Measurements from ENCODE around the gene SEPHS1.
"Not testable (repeated sequence)": the region's sequence is repeated elsewhere in the genome, so short reads cannot be mapped to it uniquely, and the experiment has no call there.

The SEPHS1 gene

DNA sequence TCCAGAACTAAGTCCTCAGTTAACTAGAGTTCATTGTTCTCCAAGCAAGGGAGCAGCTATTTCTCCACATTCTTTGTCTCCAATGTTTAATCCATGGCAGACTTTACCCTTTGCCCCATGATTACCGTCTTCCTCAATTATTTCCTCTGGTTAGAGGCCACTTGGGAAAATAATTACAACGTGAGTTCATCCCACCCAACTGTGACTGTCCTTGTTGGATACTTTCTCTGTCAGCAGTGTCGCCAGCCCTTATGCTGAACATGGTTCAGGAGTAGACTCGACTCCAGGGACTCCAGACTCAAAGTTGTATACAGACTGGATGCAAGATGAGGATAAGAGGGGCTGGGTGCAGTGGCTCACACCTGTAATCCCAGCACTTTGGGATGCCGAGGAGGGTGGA, 17.1 kb upstream of the SEPHS1 start:
- in situ Hi-C loops (cut with MboI; ENCODE audit: low sequenced_read_pairs) = no loop called here

DNA sequence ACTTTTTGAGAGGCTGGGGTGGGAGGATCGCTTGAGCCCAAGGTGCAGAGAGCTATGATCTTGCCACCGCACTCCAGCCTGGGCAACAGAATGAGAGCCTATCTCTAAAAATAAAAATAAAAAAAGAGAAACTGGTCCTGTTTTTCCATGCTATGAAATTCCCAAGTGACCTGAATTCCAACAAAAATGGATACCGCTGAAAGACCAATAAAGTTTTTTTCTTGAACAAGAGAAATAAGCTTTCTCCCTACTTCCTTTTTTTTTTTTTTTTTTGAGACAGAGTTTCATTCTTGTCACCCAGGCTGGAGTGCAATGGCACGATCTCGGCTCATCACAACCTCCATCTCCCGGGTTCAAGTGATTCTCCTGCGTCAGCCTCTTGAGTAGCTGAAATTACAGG, 12.5 kb upstream of the SEPHS1 start:
- in situ Hi-C loops (cut with MboI; ENCODE audit: low sequenced_read_pairs) = no loop called here

DNA sequence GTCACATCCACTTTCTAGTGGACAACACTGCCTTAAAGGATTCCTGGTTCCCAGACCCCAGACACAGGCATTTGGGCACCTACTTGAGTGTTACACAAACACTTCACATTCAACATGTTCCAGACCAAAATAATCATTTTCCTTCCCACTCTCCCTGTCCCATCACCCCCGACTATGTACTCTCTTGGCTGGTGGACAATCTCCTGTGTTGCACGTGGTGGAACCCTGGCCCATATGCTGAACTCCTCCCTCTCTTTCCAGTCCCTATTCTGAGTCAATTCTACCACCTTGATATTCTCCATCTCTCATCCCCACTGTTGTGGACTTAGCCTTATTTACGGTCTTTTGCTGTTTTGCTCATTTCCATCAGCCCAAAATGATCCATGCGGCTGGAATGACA, 8.3 kb upstream of the SEPHS1 start:
- in situ Hi-C loops (cut with MboI; ENCODE audit: low sequenced_read_pairs) = no loop called here

DNA sequence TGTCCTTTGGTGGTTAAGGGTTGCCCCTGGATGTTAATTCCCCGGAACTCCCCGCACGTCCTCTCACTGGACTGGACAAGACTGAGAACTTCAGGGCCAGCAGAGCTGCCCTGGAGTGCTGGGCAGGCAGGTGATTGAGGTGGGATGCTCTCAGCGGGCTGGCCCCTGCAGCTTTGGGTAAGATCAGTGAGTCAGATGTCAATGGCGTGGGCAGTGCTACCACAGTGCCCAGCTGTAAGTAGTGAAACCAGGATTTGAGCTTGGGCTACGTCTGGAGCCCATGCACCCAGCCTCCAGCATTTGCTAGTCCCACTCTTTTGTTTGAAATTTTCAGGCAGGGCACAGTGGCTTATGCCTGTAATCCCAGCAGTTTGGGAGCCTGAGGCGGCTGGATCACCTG, 6.7 kb upstream of the SEPHS1 start:
- in situ Hi-C loops (cut with MboI; ENCODE audit: low sequenced_read_pairs) = no loop called here

DNA sequence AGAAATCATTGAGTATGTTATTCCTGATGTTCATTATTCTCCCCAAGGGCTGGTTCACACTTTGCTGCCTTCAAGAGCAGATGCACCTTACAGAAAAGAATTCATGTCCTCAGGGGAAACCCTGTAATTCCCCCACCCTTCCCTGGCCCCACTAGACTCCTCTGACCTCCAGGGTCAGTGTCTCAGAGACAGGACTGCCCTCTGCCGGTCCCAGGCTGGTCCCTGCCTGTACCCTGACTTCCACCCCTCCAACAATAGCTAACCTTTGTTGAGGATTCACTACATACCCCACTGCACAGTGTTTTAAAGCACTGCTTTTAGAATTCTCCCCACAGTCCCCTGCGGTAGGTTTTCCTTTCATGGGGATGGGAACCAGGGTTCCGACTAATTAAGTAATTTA, 4.4 kb upstream of the SEPHS1 start:
- in situ Hi-C loops (cut with MboI; ENCODE audit: low sequenced_read_pairs) = no loop called here

DNA sequence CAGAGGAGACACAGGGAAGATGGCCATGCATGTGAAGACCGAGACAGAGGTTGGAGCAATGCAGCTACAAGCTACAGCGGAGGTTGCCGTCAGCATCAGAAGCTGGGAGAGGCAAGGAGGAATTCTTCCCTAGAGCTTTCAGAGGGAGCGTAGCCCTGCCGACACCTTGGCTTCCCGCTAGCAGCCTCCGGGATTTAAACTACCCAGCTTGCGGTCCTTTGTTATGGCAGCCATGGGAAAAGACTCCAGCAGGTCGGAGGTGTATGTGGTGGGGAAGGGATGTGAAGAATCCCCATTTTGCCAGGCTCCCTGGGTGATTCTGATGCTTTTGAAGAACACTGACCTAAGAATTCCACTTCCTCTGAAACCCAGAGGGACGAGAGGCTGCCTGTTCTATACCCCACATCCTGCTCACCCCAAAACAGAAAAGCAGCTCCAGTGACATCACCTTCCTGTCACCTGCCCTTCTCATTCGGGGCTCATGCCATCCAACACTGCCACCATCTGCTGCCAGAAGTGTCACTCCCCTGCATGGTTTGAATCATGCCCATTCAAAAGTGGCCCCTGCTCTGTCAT, 3.3 kb upstream of the SEPHS1 start:
- in situ Hi-C loops (cut with MboI; ENCODE audit: low sequenced_read_pairs) = no loop called here

DNA sequence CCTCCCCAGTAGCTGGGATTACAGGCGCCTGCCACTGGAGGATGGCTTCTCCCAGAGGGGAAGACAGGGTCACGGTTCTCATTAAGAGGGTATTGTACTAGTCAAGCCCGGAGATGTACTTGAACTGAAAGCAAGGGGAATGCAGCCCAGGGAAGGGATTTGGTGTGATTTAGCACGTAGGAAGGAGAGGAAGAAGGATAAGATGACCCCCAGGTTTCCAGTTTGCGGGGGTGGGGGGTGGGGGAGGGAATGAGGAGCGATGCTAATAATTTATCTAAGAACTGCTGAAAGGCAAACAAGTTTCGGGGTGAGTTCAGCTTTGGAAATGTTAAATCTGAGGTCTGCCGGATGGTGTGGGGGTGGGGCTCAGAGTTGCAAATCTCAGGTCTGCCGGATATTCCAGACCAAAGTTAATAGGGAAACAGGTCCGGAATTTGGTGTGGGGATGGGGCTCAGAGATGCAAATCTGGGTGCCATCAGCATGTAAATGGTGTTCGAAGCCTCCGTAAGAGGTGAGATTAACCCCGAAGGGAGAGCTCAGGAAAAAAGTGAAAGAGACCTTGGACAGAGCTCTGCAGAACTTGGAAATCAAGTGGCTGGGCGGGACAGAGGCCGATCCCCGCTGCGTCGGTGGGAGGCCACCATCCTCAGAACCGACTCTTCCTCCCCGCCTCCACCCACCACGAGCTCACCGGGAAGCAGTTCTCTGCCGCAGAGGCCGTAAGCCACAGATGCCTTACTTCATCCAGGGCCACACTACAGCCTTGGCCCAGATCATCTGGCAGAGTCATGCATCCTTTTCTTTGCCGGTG, 1.6 kb upstream of the SEPHS1 start:
- in situ Hi-C loops (cut with MboI; ENCODE audit: low sequenced_read_pairs) = no loop called here

DNA sequence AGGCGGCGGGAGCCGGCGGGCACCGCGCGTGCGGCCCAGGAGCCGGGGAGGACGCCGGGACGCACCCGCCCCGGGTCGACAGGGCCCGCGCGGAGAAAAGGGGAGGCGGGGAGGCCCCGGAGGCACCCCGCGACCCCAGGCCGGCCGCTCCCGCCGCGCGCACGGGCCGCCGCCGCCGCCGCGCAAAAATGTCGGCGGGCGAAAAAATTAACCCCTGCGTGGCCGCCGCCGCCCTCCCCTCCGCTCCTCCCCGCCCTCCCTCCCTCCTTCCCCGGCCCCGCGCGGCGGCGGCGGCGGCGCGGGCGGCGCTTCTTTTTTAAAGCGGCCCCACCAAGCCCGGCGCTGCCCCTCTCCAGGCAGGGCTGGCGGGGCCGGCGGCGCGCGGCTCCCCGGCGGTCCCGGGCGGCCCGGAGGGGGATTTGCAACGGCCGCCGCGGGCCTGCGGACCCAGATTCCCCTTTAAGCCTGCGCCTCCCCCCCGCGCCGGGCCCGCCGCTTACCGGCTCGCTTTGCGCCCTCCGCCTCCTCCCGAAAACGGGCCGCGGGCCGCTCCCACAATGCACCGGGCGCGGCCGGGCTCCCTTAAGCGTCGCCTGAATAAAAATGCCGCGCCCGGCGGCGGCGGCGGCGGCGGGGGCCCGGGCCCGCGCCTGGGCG, 465 bp downstream of the SEPHS1 start:
- in situ Hi-C loops (cut with MboI; ENCODE audit: low sequenced_read_pairs) = no loop called here

DNA sequence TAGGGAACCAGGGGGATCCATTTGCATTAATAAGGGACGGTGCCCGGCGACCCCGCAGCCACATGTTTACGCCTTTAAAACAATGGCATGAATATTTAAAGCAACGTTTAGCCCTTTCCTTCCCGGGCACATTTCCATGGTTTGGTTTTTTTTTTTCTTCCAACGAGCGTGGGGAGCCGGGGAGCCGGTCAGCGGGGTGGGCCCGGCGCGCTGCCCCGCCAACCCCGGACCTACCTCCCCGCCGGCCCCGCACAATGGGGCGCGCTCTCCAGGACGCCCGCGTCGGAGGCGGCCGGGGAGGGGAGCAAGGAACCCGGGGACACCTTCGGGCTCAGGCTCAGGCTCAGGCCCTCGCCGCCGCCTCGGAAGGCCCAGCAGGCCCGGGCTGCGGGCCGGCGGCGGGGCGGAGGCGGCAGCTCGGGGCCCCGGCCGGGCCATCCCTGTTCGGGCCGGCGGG, 1.0 kb downstream of the SEPHS1 start:
- in situ Hi-C loops (cut with MboI; ENCODE audit: low sequenced_read_pairs) = no loop called here

DNA sequence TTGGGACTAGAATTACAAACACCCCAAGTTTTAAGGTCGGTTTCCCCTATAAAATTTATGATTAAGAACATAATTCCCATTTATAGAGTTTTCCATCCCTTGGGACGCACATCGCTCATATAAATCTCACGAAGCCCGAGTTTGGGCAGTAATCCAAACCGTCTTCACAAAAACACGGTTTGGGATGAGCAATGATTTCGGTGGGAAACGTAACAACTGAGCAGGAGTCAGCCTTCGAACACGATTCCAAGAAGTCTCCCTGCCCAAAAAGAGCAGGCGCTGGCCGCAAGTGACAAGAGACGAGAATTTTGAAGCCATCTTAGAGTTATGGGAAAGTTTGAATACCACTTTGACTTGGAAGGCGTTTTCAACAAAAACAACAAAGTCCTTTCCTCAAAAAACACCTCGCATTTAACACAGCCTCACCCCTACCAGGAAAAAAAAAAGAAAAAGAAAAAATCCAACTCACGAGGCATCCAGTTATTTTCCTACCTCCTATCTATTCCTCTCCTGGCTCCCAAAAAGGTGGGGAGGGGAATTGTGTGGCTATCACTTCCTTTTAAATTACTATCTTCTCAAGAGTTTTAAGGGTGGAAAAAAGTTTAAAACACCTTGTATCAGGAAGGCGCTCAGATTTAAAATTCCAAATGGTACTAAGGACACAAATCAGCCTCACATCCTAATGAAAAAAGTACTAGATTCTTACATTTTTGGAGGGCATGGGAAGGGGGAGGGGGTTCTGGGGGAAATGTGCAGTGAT, 1.6 kb downstream of the SEPHS1 start:
- in situ Hi-C loops (cut with MboI; ENCODE audit: low sequenced_read_pairs) = no loop called here

DNA sequence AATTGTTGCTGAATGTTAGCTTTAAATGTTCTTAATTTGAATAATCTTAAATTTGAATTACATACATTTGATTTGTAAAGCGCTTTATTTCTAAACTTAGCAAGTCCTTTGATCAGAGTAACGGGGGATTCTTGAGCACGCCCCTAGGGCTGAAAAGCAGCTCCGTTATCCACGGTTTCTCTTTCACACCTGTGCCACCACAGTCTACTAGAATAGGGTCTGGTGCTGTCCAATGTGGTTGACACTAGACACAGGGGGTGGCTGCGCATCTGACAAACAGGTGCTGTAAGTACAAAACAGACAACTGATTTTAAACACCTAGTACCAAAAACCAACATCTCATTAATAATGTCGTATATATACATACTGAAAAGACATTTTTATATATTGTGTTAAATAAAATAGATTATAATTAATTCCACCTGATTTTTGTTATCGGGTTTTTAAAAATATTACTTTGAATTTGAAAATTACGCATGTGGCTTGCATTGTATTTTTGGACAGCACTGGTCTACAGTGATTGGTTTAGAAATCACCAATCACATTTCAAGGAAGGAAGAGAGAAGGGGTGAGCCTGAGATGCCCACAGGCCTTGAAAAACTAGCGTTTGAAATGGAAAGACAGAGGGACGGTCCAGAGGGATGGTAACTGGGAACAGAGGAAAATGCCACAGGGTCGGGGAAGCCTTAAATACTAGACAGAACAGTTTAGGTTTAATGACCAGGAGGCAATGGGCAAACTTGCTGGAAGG, 7.3 kb downstream of the SEPHS1 start:
- in situ Hi-C loops (cut with MboI; ENCODE audit: low sequenced_read_pairs) = no loop called here

DNA sequence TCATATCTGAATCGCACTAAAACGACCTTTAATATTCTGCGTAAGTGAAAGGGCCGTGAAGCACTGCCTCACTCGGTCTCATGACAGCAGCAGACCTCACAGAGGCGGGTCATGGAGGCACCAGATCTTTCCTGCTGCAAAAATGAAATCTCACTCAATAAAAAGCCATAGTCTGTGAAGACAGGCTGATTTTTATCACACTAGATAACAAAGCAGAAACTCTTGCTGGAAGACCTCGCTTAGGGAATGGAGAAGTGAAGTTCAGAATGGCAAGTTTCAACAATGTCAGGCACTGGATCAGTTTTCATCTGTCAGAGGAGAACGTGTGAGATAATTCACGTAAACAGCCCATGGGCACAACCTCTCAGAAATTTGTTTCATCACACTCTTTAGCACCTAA, 8.0 kb downstream of the SEPHS1 start:
- in situ Hi-C loops (cut with MboI; ENCODE audit: low sequenced_read_pairs) = no loop called here

DNA sequence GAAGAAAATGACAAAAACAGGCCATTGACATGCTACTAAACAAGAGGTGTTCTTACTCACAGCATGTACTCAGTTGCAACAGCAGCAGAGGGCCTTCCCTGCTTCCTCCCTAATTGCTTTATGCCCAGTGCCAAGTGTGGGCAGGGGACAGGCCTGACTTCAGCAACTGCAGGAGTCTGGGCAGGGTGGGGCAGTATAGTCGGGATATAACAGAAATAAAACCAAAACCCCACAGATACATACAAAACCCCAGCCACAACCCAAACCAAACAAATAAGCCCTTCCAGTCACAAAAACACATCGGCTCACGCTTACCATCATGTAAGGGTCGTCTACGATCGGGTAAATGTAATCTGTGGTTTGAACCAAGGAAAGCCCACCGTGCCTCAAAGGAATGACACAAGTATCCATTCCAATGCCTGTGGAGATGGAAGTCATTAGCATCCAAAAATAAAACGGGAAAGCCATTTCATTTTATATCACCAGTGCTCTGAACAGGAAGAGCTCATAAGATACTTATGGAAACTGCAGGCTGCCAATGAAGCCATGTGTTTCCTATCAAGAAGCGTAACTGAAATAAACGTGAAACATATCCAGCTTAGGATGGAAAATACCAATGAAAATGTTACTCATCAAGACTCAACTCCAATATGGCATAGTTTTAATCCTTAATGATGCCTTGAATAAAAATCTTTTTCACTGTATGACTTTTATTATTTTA, 9.5 kb downstream of the SEPHS1 start:
- in situ Hi-C loops (cut with MboI; ENCODE audit: low sequenced_read_pairs) = no loop called here

DNA sequence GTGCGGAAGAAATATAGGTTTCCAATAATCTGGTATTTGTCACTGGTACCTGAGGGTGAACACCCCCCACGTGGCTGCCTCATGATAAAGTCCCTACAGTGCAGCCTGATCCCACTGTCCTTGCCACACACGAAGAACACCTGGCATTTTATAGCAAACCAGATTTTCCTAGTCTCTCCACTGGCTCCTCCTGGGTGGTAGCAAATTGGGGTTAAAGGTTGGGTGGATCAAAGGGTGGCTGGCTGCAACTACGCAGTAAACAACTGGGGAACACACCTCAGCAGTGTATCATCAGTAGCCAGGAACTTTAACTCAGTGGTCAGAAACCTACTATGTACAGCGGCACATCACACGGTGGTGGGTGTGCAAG, 10.3 kb downstream of the SEPHS1 start:
- in situ Hi-C loops (cut with MboI; ENCODE audit: low sequenced_read_pairs) = no loop called here

DNA sequence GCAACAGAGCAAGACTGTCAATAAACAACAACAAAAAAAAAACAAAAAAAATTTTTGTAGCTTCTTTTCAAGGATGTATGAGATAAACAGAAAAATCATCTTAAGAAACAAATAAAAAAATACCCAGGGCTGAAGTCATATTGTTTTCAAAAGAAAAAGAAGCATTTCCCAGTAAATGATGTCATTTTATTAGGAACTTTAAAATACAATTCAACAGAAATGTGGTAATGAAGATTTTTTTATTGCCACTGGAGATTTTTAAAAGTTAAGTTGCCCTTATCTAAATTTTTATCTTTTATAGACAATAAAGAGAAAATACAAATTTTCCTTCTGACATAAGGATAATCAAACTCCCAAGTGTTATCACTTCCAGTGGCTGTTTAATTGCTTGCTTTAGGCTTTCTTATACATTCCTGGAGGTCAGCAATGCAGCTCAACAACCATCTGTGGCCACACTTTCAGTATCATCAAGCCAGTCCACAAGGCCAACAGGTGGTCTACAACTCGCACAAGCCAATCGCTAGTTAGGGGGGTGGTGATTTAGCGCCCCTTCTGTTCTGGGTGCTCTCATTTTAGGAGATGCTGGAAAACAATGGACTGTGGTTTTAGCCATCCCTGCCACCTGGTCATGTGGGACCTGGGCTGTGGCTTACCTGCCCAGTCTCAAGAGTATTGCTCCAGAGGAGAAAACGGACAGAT, 10.8 kb downstream of the SEPHS1 start:
- in situ Hi-C loops (cut with MboI; ENCODE audit: low sequenced_read_pairs) = no loop called here

DNA sequence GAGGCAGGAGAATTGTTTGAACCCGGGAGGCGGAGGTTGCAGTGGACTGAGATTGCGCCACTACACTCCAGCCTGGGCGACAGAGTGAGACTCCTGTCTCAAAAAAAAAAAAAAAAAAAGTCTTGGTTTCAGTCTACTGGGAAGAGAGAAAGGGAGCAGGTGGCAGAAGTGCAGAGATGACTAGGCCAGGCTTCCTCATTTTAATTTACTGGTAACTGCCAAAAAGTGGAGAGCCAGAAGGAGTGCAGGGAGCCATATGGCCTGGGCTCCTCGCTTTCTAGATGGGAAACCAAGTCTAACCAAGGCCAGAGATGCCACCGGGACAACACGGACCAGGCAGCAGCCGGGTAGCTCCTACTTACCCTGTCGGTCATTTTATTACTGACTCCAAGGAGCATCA, 12.2 kb downstream of the SEPHS1 start:
- in situ Hi-C loops (cut with MboI; ENCODE audit: low sequenced_read_pairs) = no loop called here

DNA sequence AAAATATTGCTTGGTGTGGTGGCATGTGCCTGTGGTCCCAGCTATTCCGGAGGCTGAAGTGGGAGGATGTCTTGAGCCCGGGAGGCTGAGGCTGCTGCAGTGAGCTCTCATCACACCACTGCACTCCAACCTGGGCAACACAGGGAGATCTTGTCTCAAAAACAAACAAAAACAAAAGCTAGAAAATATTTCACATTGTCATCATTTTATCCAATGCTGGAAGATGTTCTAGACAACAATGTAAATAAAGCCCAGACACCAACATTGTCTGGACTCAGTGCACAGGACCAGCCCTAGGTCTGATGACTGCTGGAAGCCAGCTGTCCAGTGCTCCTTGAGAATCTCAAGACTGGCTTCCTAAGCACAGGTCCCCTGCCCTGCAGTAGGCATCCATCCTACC, 13.5 kb downstream of the SEPHS1 start:
- in situ Hi-C loops (cut with MboI; ENCODE audit: low sequenced_read_pairs) = no loop called here

DNA sequence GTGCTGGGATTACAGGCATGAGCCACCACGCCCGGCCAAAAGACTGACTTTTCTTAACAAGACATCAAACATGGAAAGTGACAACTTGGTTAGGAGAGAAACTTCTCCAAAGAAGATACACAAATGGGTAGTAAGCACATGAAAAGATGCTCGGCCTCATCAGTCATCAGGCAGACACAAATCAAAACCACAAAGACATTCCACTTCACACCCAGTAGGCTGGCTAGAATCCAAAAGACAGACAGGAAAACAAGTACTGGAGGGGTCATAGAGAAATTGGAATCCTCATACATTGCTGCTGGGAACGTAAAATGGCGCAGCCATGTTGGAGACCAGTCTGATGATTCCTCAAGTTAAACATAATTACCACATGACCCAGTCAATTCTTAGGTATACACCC, 16.4 kb downstream of the SEPHS1 start:
- in situ Hi-C loops (cut with MboI; ENCODE audit: low sequenced_read_pairs) = no loop called here

DNA sequence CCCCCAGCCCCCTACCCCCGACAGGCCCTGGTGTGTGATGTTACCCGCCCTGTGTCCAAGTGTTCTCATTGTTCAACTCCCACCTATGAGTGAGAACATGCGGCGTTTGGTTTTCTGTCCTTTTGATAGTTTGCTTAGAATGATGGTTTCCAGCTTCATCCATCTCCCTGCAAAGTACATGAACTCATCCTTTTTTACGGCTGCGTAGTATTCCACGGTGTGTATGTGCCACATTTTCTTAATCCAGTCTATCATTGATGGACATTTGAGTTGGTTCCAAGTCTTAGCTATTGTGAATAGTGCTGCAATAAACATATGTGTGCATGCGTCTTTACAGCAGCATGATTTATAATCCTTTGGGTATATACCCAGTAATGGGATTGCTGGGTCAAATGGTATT, 17.1 kb downstream of the SEPHS1 start:
- in situ Hi-C loops (cut with MboI; ENCODE audit: low sequenced_read_pairs) = not testable (repeated sequence)

DNA sequence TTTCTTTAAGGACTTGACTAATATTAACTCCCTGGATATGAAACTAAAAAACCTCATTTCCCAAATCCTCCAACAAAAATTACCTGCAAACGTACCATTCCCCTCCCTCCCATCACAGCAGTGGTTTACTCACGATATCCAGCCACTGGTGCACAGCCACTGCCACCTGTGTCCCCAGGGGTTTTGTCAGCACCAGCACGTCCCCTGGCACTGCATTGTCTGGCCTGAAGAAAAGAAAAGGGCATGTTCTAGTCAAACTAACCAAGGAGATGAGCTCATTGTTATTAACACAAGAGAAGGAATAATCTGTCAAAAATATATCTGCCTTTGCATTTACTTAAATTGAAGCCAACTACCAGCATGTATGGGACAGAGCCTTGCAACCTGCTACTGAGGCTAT, 18.5 kb downstream of the SEPHS1 start:
- in situ Hi-C loops (cut with MboI; ENCODE audit: low sequenced_read_pairs) = no loop called here

Measured in hTERT RPE-1 (cell line).